Measurements from ENCODE around the gene NSMCE1.

The NSMCE1 gene

GRCh38 chr16:27268376-27269299, at the start of gene NSMCE1:
TSS of gene NSMCE1 (minus strand) at chr16:27268772. CDS start at chr16:27257570, 11,202 bp downstream.
- DNase-seq (ENCODE audit: low spot score): peak; percentile 97

- DNase-seq (ENCODE audit: low spot score): no peak
These were observed 49.3 kb upstream of the NSMCE1 start for GRCh38 chr16:27317738-27318391.

- DNase-seq (ENCODE audit: low spot score): no peak
These were observed 48.7 kb upstream of the NSMCE1 start for GRCh38 chr16:27317320-27317719.

- DNase-seq (ENCODE audit: low spot score): no peak
These were observed 47.6 kb upstream of the NSMCE1 start for GRCh38 chr16:27316038-27316680.

- peak; percentile 41 for DNase-seq (ENCODE audit: low spot score)
These were observed 46.9 kb upstream of the NSMCE1 start for GRCh38 chr16:27315333-27316037.

GRCh38 chr16:27314986-27315332, 46.4 kb upstream of the NSMCE1 start:
- no peak for DNase-seq (ENCODE audit: low spot score)

GRCh38 chr16:27314161-27314723, 45.7 kb upstream of the NSMCE1 start:
- peak; percentile 70 for DNase-seq (ENCODE audit: low spot score)

GRCh38 chr16:27313422-27314160, 45.0 kb upstream of the NSMCE1 start, which contains the start of gene IL4R:
TSS of gene IL4R (plus strand) at chr16:27313974. CDS start at chr16:27340204, 26,230 bp downstream.
- DNase-seq (ENCODE audit: low spot score): peak; percentile 79

- DNase-seq (ENCODE audit: low spot score): no peak
These were observed 44.2 kb upstream of the NSMCE1 start for GRCh38 chr16:27312580-27313421.

- DNase-seq (ENCODE audit: low spot score): no peak
These were observed 43.3 kb upstream of the NSMCE1 start for GRCh38 chr16:27311897-27312303.

GRCh38 chr16:27311448-27311830, 42.9 kb upstream of the NSMCE1 start:
- no peak for DNase-seq (ENCODE audit: low spot score)

- no peak for DNase-seq (ENCODE audit: low spot score)
These were observed 42.2 kb upstream of the NSMCE1 start for GRCh38 chr16:27310576-27311447.

- no peak for DNase-seq (ENCODE audit: low spot score)
These were observed 40.2 kb upstream of the NSMCE1 start for GRCh38 chr16:27308792-27309191.

- DNase-seq (ENCODE audit: low spot score): no peak
These were observed 37.4 kb upstream of the NSMCE1 start for GRCh38 chr16:27305839-27306442.

GRCh38 chr16:27304881-27305745, 36.5 kb upstream of the NSMCE1 start:
- DNase-seq (ENCODE audit: low spot score): no peak

- DNase-seq (ENCODE audit: low spot score): no peak
These were observed 35.5 kb upstream of the NSMCE1 start for GRCh38 chr16:27304102-27304501.

GRCh38 chr16:27303256-27304100, 34.9 kb upstream of the NSMCE1 start:
- DNase-seq (ENCODE audit: low spot score): no peak

Measured in GM03348 (cell line).